NCI-H2081 (cell line): ENCODE data around the gene PCDHGA1.
A peak's percentile ranks its signal among the peaks of the same experiment; 100 is the strongest.
"Not testable (repeated sequence)": the region's sequence is repeated elsewhere in the genome, so short reads cannot be mapped to it uniquely, and the experiment has no call there.

Experiments
- DNase-seq, 2 experiments: peaks; one replicate each; lab custom pipeline; 2025; lab: John Stamatoyannopoulos, UW

Gene PCDHGA1

DNA sequence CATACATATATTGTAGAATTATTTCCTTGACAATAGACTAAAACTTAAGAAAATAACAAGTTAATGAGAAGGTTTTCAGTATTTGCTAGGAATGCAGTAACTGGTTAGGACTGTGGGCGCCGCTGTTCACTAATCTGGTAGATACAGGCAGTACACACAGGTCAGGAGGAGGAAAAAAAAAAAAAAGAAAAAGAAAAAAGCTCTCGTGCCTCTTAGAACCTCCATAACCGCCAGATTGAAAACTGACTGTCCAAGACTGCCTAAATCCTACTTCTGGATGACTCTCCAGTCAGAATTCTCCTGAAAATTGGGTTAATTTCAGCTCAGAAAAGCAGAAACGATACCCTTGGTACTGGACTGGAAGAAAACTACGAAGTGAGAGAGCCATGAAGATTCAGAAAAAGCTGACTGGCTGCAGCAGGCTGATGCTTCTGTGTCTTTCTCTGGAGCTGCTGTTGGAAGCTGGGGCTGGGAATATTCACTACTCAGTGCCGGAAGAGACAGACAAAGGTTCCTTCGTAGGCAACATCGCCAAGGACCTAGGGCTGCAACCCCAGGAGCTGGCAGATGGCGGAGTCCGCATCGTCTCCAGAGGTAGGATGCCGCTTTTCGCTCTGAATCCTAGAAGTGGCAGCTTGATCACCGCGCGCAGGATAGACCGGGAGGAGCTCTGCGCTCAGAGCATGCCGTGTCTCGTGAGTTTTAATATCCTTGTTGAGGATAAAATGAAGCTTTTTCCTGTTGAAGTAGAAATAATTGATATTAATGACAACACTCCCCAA is at the start of gene PCDHGA1:
Gene PCDHGA1, plus strand, starts transcription at position 216 of the 782 bp plus-strand sequence.
- no peak for DNase-seq

DNA sequence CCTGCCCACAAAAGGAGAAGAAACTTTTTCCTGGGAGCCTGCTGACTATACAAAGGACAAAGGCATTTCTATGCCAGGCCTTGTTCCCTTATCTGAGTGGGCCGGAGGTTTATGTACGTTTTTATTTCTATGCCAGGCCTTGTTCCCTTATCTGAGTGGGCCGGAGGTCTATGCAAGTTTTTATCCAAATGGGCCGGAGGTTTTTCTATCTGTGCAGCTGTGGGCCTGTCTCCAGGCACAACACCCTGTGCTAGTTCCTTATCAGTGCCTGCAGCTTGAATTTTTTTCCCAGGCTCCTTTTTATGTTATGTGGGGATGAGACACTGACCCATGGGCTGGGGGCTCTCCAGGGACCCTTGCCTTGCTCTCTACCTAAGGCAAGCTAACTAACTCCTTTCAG is 31.9 kb upstream of the PCDHGA1 start:
- DNase-seq = no peak

GRCh38 chr5:141303756-141304155 is 26.6 kb upstream of the PCDHGA1 start, which contains the start of gene SLC25A2:
Gene SLC25A2 (minus strand): TSS chr5:141304049. CDS start chr5:141303865, 184 bp downstream.
- no peak for DNase-seq

DNA sequence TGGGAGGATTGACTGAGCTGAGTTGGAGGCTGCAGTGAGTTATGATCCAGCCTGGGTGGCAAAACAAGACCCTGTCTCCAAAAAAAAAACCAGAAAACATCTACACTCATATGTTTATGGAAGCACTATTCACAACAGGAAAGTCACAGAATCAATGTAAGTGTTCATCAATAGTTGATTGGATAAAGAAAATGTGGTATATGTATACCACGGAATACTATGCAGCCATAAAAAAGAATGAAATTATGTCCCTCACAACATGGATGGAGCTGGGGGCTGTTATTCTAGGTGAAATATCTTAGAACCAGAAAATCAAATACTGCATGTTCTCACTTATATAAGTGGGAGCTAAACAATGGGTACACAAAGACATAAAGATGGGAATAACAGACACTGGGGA is 23.7 kb upstream of the PCDHGA1 start:
- no peak for DNase-seq

DNA sequence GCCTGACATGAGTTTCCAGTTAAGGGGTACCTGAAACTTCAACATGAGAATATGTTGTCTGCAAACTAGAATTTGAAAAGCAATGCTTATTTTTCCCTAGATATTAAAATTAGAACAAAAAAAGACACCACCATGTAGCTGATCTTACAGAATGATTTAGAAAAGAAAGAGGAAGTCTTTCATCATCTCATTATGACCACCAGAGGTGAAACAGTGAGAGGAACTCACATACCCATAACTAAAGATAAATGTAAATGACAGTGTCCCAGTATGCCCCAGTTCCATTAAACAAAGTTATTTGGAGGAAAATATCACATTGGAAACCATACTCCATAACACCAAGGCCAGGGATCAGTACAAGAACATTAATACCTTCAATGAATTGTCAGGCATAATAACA is 16.6 kb upstream of the PCDHGA1 start:
- DNase-seq = no peak

DNA sequence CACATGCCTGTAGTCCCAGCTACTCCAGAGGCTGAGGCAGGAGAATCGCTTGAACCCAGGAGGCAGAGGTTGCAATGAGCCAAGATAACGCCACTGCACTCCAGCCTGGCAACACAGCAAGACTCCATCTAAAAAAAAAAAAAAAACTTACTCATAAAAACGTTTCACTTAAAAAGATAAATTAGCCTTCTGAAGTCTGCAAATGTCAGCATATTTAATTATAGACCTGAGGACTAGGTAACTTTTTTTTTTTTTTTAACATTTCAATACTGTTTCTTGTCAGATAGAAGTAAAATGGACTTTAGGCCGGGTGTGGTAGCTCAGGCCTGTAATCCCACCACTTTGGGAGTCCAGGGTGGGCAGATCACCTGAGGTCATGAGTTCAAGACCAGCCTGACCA is 13.4 kb upstream of the PCDHGA1 start:
- not testable (repeated sequence) for DNase-seq

- no peak for DNase-seq
Observed at GRCh38 chr5:141319202-141319601, 11.1 kb upstream of the PCDHGA1 start.

GRCh38 chr5:141319699-141320098 is 10.6 kb upstream of the PCDHGA1 start:
- DNase-seq = no peak

GRCh38 chr5:141320225-141321169 is 9.8 kb upstream of the PCDHGA1 start, which contains the start of gene TAF7:
Gene TAF7 (minus strand): TSS chr5:141320784. CDS start chr5:141320044, 740 bp downstream.
- DNase-seq = peak; percentile 85 to 86

DNA sequence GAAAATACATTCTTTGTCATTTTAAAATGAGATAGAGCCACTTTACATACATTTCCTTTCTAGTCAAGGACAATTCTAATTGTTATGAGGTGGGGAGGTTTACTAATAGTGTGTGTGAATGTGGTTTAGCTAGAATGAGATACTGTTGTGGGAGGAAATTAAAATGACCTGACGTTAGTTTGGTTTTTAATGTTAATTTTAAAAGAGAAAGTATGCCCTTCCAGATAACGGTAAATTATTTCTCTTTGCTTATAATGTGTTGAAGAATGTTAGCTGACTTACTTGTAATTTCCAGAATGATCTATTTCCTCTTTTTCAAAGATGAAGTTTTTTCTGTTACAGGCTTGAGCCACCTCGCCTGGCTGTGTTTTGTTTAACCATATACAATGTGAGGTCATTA is 8.1 kb upstream of the PCDHGA1 start:
- no peak for DNase-seq

GRCh38 chr5:141326088-141326854 is 4.0 kb upstream of the PCDHGA1 start:
- DNase-seq = peak; percentile 75 to 82

DNA sequence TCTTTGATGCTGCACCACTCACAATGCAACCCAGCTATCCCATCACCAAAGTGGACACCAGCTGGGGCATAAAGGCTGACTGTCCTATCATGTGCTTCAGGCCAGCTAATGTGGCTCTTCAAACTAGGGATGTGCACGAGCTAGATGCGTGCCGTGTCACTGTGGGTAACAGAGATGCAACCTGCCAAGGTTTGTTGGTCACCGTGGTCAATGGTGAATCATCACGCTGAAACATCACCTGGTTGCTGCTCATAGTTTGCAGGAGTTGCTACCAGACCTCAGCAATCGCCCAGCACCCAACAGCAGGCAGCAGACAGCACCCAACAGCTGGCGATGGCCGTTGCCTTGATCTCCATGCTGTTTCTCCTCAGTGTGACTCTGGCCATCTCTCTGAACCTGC is 2.1 kb upstream of the PCDHGA1 start:
- no peak for DNase-seq

DNA sequence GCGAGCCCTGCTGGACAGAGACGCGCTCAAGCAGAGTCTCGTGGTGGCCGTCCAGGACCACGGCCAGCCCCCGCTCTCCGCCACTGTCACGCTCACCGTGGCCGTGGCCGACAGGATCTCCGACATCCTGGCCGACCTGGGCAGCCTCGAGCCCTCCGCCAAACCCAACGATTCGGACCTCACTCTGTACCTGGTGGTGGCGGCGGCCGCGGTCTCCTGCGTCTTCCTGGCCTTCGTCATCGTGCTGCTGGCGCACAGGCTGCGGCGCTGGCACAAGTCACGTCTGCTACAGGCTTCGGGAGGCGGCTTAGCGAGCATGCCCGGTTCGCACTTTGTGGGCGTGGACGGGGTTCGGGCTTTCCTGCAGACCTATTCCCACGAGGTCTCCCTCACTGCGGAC is 2.3 kb downstream of the PCDHGA1 start:
- not testable (repeated sequence) for DNase-seq

DNA sequence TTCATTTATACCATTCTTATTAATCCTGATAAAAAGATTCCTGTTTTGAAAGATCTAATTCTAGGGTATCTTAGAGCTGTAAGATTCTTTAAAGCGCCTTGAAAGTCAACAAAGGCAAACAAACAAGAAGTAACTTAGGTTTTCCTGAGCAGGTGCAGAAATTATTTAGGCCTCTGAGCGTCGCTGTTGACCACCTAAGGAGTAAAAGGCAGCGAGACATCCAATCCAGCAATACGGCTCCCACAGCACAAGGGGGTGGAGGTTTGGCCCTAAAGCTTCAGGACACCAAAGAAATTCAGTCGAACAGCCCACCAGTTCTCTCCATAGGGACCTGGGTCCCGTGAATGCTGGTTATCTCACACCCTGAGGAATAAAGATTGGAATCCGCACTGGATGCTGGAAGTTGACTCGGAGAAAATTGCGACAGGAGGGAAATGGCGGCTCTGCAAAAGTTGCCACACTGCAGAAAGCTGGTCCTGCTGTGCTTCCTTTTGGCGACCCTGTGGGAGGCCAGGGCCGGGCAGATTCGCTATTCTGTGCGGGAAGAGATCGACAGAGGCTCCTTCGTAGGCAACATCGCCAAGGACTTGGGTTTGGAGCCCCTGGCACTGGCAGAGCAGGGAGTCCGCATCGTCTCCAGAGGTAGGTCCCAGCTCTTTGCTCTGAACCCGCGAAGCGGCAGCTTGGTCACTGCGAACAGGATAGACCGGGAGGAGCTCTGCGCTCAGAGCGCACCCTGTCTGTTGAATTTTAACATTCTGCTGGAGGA is 8.4 kb downstream of the PCDHGA1 start, which contains the start of gene PCDHGA2:
Gene PCDHGA2, plus strand, starts transcription at position 223 of the 769 bp plus-strand sequence.
- DNase-seq = no peak

- DNase-seq = not testable (repeated sequence)
Observed at GRCh38 chr5:141340781-141341354, 10.6 kb downstream of the PCDHGA1 start.

- no peak for DNase-seq
Observed at GRCh38 chr5:141342773-141343172, 12.5 kb downstream of the PCDHGA1 start.

GRCh38 chr5:141343242-141343952 is 13.1 kb downstream of the PCDHGA1 start, which contains the start of gene PCDHGA3:
Gene PCDHGA3 (plus strand): TSS chr5:141343829. CDS start chr5:141344034, 205 bp downstream.
- no peak for DNase-seq

DNA sequence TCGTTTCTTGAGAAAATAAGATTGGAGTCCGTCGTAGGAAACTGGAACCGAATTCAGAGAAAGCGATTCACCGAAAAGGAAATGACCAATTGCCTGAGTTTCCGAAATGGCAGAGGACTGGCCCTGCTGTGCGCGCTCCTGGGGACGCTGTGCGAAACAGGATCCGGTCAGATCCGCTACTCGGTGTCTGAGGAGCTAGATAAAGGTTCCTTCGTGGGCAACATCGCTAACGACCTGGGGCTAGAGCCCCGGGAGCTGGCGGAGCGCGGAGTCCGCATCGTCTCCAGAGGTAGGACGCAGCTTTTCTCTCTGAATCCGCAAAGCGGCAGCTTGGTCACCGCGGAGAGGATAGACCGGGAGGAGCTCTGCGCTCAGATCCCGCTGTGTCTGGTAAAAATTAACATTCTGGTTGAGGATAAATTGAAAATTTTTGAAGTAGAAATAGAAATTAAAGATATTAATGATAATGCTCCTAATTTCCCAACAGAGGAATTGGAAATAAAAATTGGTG is 13.7 kb downstream of the PCDHGA1 start:
- DNase-seq = no peak

DNA sequence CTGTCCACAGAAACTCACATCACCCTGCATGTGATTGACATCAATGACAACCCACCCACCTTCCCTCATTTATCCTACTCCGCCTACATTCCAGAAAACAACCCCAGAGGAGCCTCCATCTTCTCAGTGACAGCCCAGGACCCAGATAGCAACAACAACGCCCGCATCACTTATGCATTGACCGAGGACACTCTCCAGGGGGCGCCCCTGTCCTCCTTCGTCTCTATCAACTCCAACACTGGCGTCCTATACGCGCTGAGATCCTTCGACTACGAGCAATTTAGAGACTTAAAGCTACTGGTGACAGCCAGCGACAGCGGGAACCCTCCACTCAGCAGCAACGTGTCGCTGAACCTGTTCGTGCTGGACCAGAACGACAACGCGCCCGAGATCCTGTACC is 15.0 kb downstream of the PCDHGA1 start:
- no peak for DNase-seq

GRCh38 chr5:141346017-141346416 is 15.7 kb downstream of the PCDHGA1 start:
- not testable (repeated sequence) for DNase-seq
